IMR-90 (cell line): Measurements from ENCODE around the gene ING5.

Experiments used
- BHLHE40 ChIP-seq: fragments of 150-350 bp; IDR thresholded peaks from 2 replicates; pipeline ENCODE4 v1.6.1; 2016; ENCODE audit warnings: mild to moderate bottlenecking, low read depth, low read length
- MAZ ChIP-seq: IDR thresholded peaks from 2 replicates; pipeline ENCODE4 v1.6.1; 2012; ENCODE audit warnings: low read depth, mild to moderate bottlenecking, low read length, improper control_type of control experiment, moderate library complexity, borderline replicate concordance
- MXI1 ChIP-seq: IDR thresholded peaks from 2 replicates; pipeline ENCODE4 v1.6.1; 2012; ENCODE audit warnings: low read depth, mild to moderate bottlenecking, low read length, moderate library complexity, borderline replicate concordance
- POLR2A ChIP-seq: IDR thresholded peaks from 2 replicates; pipeline ENCODE4 v1.6.1; 2012; ENCODE audit warnings: mild to moderate bottlenecking, low read depth, low read length
- RCOR1 ChIP-seq: IDR thresholded peaks from 2 replicates; pipeline ENCODE4 v1.6.1; 2012; ENCODE audit warnings: mild to moderate bottlenecking, low read length, improper control_type of control experiment; ENCODE audit not compliant: insufficient replicate concordance
- RFX5 ChIP-seq: IDR thresholded peaks from 2 replicates; pipeline ENCODE4 v1.8.0; 2012; ENCODE audit warnings: low read depth, mild to moderate bottlenecking, low read length, moderate library complexity
- TF ChIP-seq, protein P1 (sequence below): conservative IDR thresholded peaks from 2 replicates; pipeline ENCODE4 v1.5.1; 2012; ENCODE audit warnings: mild to moderate bottlenecking, low read depth, low read length, improper control_type of control experiment

GRCh38 chr2:241755166-241755565 lies 53.3 kb downstream of the ING5 start:
- TF ChIP-seq, protein P1, sequence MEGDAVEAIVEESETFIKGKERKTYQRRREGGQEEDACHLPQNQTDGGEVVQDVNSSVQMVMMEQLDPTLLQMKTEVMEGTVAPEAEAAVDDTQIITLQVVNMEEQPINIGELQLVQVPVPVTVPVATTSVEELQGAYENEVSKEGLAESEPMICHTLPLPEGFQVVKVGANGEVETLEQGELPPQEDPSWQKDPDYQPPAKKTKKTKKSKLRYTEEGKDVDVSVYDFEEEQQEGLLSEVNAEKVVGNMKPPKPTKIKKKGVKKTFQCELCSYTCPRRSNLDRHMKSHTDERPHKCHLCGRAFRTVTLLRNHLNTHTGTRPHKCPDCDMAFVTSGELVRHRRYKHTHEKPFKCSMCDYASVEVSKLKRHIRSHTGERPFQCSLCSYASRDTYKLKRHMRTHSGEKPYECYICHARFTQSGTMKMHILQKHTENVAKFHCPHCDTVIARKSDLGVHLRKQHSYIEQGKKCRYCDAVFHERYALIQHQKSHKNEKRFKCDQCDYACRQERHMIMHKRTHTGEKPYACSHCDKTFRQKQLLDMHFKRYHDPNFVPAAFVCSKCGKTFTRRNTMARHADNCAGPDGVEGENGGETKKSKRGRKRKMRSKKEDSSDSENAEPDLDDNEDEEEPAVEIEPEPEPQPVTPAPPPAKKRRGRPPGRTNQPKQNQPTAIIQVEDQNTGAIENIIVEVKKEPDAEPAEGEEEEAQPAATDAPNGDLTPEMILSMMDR: no peak
- no peak for TF ChIP-seq RFX5
- no peak for TF ChIP-seq MAZ
- TF ChIP-seq POLR2A: no peak
- TF ChIP-seq BHLHE40: no peak
- TF ChIP-seq MXI1: no peak
- no peak for TF ChIP-seq RCOR1
